GM12892 (cell line): ENCODE data around the gene PCBP2.

Experiments
- DNase-seq: peaks from one replicate; pipeline ENCODE4 v3.0.0; 2011; ENCODE audit not compliant: insufficient read length
- FAIRE-seq: peaks from 2 replicates; lab custom pipeline; 2011; peaks lifted over from hg19 to GRCh38; lab: Jason Lieb, UNC
- POLR2A ChIP-seq: IDR thresholded peaks from 2 replicates; pipeline ENCODE4 v1.6.1; 2011; ENCODE audit warnings: low read depth, low read length, control low read depth
- POLR2AphosphoS5 ChIP-seq: IDR thresholded peaks from 2 replicates; pipeline ENCODE4 v1.6.1; 2011; ENCODE audit warnings: low read depth, low read length, control low read depth
- TAF1 ChIP-seq: IDR thresholded peaks from 2 replicates; pipeline ENCODE4 v1.6.1; 2011; ENCODE audit warnings: low read depth, mild to moderate bottlenecking, control low read depth, low read length, borderline replicate concordance

PCBP2 gene

GRCh38 chr12:53530061-53530460 is 78.2 kb downstream of the PCBP2 start:
- FAIRE-seq (no peak), DNase-seq (no peak)
- TF ChIP-seq POLR2AphosphoS5 (no peak), POLR2A (no peak), TAF1 (no peak)
